ENCODE data around the gene TULP3.

The TULP3 gene

DNA sequence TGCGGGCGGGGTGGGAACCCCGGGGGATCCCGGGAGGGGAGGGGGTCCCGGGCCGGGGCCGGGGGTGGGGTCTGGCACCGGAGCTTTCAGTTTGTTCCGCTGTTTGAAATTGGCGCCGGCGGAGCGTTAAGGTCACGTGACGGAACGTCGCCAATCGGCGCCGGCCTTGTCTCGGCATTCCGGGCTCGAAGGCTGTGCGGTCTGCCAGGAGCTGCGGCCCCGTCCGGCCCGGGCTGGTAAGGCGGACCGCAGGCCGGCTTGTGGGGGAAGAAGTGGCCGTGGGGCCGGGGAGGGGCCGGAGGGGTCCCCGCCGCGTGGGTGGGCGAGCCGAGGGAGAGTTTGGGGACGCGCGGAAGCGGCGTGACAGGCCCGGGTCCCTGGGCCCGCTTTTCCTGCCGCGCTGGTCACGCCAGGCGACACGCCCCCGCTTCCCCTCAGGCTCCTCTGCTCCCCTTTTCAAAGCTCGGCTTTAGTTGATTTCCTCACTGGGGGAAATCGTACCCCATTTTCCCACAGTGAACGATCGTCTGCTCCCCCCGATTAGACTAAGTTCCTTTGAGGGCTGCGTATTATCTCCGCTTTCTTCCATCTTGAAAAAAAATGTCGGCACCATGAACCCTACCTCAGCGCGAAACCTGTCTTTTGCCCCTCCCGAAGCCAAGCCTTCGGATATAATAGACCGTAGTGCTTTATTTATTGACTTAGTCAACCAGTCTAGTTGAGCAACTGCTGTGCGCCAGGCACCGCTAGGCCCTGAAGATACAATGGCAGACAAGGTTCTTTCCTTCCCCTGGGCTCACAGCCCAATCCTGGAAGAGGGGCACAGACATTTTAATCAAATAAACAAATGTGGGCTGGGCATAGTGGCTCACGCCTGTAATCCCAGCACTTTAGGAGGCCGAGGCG, 13.4 kb upstream of the TULP3 start, which contains the start of the genes FOXM1 and RHNO1:
Gene FOXM1, minus strand, starts transcription at position 128 of the 906 bp plus-strand sequence. CDS start 2,696 bp downstream, outside the sequence.
Gene RHNO1, plus strand, starts transcription at position 177 of the 906 bp plus-strand sequence. CDS start 8,144 bp downstream, outside the sequence.
- DNase-seq (ENCODE audit: low spot score) = peak; percentile 96

DNA sequence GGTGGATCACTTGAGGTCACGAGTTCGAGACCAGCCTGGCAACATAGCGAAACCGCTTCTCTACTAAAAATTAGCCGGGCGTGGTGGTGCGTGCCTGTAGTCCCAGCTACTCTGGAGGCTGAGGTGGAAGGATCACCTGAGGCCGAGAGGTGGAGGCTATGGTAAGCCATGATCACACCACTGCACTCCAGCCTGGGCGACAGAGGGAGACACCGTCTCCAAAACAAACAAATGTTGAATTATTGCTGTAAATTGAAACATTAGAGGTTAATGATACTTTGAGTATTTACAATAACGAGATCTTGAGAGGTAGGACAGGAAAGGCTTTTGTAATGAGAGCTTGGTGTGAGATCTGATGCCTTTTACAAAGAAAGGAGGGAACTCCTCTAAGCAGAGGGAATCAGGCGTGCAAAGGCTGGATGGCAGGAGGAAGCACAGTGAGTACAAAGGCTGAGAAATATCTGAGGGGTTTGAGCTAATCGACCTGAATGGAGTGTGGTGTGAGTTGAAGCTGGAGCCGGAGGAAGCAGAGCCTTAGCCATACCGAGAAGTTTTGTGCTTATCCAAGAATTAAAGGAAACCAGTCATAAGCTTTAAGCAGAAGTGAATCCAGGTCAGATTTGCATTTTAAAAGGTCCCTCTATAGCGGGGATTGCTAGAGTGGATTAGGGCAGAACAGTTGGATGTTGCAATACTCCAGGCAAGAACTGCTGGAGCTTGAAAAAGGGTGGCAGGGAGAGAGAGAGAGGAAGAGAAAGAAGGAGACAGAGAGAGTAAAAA, 12.5 kb upstream of the TULP3 start:
- peak; percentile 25 for DNase-seq (ENCODE audit: low spot score)

DNA sequence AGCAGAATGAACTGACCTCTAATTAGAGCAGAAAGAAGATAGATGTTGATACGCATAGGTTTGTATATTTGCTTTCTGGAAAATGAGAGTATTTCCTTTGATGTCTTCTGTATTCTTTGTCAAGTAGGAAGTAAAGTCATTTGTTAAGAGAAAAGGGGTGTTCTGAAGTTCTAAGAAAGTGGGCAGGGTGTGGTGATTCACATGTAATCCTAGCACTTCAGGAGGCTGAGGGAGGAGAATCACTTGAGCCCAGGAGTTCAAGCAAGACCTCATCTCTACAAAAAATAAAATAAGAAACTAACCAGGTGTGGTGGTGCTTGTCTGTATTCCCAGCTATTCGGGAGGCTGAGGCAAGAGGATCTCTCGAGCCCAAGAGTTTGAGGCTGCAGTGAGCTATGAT, 10.8 kb upstream of the TULP3 start:
- DNase-seq (ENCODE audit: low spot score) = no peak

- DNase-seq (ENCODE audit: low spot score) = no peak
Measured at GRCh38 chr12:2884810-2885209, 5.9 kb upstream of the TULP3 start.

- DNase-seq (ENCODE audit: low spot score) = no peak
Measured at GRCh38 chr12:2886768-2887450, 3.8 kb upstream of the TULP3 start.

DNA sequence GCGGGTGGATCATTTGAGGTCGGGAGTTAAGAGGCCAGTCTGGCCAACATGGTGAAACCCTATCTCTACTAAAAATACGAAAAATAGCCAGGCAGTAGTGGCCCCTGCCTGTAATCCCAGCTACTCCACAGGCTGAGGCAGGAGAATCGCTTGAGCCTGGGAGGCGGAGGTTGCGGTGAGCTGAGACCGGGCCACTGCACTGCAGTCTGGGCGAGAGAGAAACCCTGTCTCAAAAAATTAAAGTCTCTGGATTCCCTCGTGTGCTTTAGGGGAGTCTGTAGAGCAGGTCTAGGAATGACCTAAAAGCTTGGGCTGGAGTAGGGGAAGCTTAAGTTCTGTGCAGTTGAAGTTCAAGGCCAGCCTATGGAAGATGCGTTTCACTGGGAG, 697 bp upstream of the TULP3 start:
- DNase-seq (ENCODE audit: low spot score) = no peak

- peak; percentile 63 for DNase-seq (ENCODE audit: low spot score)
Measured at GRCh38 chr12:2891240-2892053, 756 bp downstream of the TULP3 start.

- no peak for DNase-seq (ENCODE audit: low spot score)
Measured at GRCh38 chr12:2892246-2892645, 1.6 kb downstream of the TULP3 start.

- DNase-seq (ENCODE audit: low spot score) = no peak
Measured at GRCh38 chr12:2893007-2893406, 2.3 kb downstream of the TULP3 start.

DNA sequence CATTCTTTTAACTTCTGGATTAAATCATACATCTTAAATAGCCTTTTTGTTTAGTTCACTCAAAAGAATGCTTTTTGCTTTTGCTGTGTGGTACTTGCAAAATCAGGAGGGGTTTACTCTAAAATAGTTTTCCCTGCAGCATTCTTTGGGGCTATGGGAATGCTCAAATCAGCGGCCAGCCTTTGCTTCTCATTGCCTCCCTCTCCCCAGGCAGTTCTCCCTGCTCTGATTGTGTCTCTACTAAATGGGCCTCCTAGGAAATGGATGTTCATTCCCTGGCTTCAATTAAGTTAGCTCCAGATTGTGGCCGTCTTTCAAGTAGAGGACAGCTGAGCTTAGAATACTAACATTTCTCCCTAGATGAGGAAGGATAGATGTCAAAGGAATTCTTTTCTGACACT, 4.4 kb downstream of the TULP3 start:
- peak; percentile 46 for DNase-seq (ENCODE audit: low spot score)

DNA sequence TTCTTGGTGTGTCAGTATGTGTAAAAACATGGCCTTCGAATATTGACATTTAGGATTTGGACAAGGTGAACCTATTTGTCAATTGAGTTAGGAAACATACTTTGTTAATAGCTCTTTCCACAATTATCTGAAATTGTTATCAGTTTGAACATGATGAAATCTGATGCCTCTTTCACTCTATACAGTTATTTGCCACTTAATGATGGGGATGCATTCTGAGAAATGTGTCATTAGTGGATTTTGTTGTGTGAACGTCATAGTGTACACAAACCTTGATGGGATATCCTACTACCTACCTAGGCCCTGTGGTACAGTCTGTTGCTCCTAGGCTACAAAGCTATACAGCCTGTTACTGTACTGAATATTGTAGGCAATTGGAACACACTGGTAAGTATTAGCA, 4.8 kb downstream of the TULP3 start:
- no peak for DNase-seq (ENCODE audit: low spot score)

GRCh38 chr12:2897418-2897817, 6.7 kb downstream of the TULP3 start:
- no peak for DNase-seq (ENCODE audit: low spot score)

GRCh38 chr12:2900642-2901041, 10.0 kb downstream of the TULP3 start:
- no peak for DNase-seq (ENCODE audit: low spot score)

GRCh38 chr12:2902272-2902880, 11.7 kb downstream of the TULP3 start:
- peak; percentile 89 for DNase-seq (ENCODE audit: low spot score)

- no peak for DNase-seq (ENCODE audit: low spot score)
Measured at GRCh38 chr12:2904260-2904659, 13.6 kb downstream of the TULP3 start.

- DNase-seq (ENCODE audit: low spot score) = no peak
Measured at GRCh38 chr12:2912216-2912575, 21.5 kb downstream of the TULP3 start.

DNA sequence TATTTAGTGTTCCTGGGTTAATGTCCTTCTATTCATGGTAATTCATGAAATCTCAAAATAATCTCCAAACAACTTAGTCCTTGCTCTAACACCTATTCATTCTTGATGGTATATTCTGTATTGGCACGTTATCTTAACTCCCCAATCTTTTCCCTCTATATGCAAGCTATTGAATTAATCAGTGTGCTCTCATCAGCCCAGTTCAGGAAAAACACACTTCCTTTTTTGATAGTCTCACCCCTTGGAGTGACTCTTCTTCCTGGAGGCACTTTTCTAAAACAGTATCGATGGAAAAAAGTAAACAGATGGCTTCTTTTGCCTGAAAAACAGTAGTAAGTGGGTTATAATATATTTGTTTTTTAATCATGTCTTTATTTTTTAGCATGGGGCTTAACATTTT, 28.6 kb downstream of the TULP3 start:
- DNase-seq (ENCODE audit: low spot score) = no peak

DNA sequence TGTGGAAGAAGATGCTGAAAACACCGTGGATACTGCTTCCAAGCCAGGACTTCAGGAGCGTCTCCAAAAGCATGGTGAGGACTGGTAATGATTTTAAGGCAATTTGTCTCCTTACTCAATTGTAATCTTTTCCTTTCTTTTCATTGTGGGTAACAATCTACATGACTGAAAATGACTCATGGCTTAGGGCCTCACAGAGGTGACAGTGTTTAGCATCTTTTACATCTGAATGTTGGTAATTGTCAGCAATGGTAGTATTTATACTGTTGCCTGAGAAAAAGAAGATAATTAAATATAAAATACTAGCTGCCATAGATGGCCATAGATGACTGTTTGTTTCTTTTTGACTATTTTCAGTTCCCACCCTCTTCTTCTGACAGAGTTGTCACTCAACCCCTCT, 31.6 kb downstream of the TULP3 start:
- no peak for DNase-seq (ENCODE audit: low spot score)

GRCh38 chr12:2923057-2923456, 32.4 kb downstream of the TULP3 start:
- DNase-seq (ENCODE audit: low spot score) = no peak

- DNase-seq (ENCODE audit: low spot score) = no peak
Measured at GRCh38 chr12:2924019-2924418, 33.3 kb downstream of the TULP3 start.
